HL-60 (cell line): Measurements from ENCODE around the gene SWSAP1.
"Not testable (repeated sequence)": the region's sequence is repeated elsewhere in the genome, so short reads cannot be mapped to it uniquely, and the experiment has no call there.

ENCODE experiments used
- DNase-seq, 2 experiments: peaks; one replicate each; pipeline ENCODE4 v3.0.0-alpha.2; 2010 to 2020; ENCODE audit warnings: low read depth in 1 of 2, low spot score in 1 of 2
- H3K27ac ChIP-seq: fragments of 250-450 bp; sonication (Bioruptor Pico); replicated peaks from 2 replicates; pipeline ENCODE4 v1.5.1; 2020; ENCODE audit warnings: mild to moderate bottlenecking, moderate library complexity
- H3K27me3 ChIP-seq: fragments of 250-450 bp; sonication (Bioruptor Pico); 2 replicates; pipeline ENCODE4 v1.5.1; 2021; ENCODE audit warnings: mild to moderate bottlenecking, moderate library complexity; ENCODE audit not compliant: insufficient read depth, poor library complexity, severe bottlenecking
- H3K4me3 ChIP-seq: replicated peaks from 2 replicates; pipeline ENCODE4 v1.5.1; 2011; ENCODE audit warnings: mild to moderate bottlenecking, control low read depth, low read length; ENCODE audit not compliant: insufficient read depth
- GABPA ChIP-seq: IDR thresholded peaks from 2 replicates; pipeline ENCODE4 v1.6.1; 2012; ENCODE audit warnings: low read depth
- POLR2AphosphoS5 ChIP-seq: IDR thresholded peaks from 2 replicates; pipeline ENCODE4 v1.6.1; 2012; ENCODE audit warnings: low read depth
- SPI1 ChIP-seq: IDR thresholded peaks from 2 replicates; pipeline ENCODE4 v1.6.1; 2012; ENCODE audit warnings: low read depth, mild to moderate bottlenecking, borderline replicate concordance
- TF ChIP-seq, protein P1 (sequence below): IDR thresholded peaks from 2 replicates; pipeline ENCODE4 v1.6.1; 2012; ENCODE audit warnings: low read depth; ENCODE audit not compliant: insufficient replicate concordance
- TF ChIP-seq, protein P2 (sequence below): IDR thresholded peaks from one replicate; pipeline ENCODE4 v1.5.1; 2011; ENCODE audit warnings: low read length, control low read depth, inconsistent platforms; ENCODE audit not compliant: insufficient read depth

SWSAP1 gene

DNA sequence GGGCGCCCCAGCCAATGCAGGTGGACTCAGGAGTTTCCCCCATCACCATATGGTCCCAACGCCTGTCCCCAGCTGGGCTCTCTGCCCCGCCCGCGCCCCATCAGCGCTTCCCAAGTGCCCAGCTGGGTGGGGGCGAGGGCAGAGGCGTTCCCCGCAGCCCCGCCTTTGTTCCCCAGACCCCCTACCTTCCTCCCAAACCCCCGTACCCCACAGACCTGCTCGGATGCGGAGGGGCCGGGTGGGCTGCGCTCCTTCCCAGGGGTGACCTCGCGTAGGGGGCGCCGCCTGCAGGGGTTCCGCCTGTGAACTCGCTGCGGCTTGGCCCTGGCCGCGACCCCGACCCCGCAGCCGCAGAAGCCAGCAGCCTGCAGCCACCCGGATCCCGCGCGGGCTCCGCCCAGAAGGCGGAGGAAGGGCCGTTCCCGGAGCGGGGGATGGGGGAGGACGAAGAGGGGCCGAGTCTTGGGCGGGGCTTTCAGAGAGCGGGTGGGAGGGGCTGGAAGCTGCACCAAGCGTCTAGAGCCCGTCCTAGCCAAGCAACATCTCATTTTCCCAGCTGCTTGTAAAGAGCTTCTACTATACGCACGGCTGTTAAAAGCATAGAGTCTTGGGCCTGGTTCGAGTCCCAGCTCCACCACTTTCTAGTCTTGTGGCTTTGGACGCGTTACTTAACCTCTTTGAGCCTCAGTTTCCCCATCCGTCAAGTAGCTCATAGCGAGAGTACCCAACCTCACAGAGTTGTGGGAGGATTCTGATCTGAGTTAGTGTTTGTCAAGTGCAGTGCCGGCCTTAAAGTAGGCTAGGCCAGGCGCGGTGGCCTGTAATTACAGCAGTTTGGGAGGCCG, 35.0 kb upstream of the SWSAP1 start, which contains the start of gene RAB3D:
RAB3D (minus strand) TSS at position 404 of the 845 bp plus-strand sequence. CDS start 2,258 bp downstream, outside the sequence.
- peak; percentile 83 to 94 for DNase-seq
- TF ChIP-seq, protein P1, sequence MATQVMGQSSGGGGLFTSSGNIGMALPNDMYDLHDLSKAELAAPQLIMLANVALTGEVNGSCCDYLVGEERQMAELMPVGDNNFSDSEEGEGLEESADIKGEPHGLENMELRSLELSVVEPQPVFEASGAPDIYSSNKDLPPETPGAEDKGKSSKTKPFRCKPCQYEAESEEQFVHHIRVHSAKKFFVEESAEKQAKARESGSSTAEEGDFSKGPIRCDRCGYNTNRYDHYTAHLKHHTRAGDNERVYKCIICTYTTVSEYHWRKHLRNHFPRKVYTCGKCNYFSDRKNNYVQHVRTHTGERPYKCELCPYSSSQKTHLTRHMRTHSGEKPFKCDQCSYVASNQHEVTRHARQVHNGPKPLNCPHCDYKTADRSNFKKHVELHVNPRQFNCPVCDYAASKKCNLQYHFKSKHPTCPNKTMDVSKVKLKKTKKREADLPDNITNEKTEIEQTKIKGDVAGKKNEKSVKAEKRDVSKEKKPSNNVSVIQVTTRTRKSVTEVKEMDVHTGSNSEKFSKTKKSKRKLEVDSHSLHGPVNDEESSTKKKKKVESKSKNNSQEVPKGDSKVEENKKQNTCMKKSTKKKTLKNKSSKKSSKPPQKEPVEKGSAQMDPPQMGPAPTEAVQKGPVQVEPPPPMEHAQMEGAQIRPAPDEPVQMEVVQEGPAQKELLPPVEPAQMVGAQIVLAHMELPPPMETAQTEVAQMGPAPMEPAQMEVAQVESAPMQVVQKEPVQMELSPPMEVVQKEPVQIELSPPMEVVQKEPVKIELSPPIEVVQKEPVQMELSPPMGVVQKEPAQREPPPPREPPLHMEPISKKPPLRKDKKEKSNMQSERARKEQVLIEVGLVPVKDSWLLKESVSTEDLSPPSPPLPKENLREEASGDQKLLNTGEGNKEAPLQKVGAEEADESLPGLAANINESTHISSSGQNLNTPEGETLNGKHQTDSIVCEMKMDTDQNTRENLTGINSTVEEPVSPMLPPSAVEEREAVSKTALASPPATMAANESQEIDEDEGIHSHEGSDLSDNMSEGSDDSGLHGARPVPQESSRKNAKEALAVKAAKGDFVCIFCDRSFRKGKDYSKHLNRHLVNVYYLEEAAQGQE, result no peak
- no peak for TF ChIP-seq GABPA
- no peak for TF ChIP-seq SPI1
- TF ChIP-seq POLR2AphosphoS5, result no peak
- TF ChIP-seq, protein P2, sequence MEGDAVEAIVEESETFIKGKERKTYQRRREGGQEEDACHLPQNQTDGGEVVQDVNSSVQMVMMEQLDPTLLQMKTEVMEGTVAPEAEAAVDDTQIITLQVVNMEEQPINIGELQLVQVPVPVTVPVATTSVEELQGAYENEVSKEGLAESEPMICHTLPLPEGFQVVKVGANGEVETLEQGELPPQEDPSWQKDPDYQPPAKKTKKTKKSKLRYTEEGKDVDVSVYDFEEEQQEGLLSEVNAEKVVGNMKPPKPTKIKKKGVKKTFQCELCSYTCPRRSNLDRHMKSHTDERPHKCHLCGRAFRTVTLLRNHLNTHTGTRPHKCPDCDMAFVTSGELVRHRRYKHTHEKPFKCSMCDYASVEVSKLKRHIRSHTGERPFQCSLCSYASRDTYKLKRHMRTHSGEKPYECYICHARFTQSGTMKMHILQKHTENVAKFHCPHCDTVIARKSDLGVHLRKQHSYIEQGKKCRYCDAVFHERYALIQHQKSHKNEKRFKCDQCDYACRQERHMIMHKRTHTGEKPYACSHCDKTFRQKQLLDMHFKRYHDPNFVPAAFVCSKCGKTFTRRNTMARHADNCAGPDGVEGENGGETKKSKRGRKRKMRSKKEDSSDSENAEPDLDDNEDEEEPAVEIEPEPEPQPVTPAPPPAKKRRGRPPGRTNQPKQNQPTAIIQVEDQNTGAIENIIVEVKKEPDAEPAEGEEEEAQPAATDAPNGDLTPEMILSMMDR, result no peak
- H3K27ac ChIP-seq, result peak within 1 kb of the TSS; percentile 56
- H3K27me3 ChIP-seq, result no peaks in the 10 kb centered on the region
- H3K4me3 ChIP-seq, result peak within 1 kb of the TSS; percentile 80

DNA sequence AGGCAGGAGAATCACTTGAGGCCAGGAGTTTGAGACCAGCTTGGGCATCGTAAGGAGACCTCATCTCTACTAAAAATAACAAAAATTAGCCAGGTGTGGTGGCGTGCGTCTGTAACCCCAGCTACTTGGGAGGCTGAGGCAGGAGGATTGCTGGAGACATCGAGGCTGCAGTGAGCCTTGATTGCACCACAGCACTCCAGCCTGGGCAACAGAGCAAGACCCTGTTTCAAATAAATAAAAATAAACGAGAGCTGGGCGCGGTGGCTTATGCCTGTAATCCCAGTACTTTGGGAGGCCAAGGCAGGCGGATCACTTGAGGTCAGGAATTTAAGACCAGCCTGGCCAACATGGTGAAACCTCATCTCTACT, 34.4 kb upstream of the SWSAP1 start:
- H3K27me3 ChIP-seq, DNase-seq: not testable (repeated sequence)
- H3K4me3 ChIP-seq, result peak overlapping the region; percentile 80
- peak overlapping the region; percentile 41 for H3K27ac ChIP-seq

DNA sequence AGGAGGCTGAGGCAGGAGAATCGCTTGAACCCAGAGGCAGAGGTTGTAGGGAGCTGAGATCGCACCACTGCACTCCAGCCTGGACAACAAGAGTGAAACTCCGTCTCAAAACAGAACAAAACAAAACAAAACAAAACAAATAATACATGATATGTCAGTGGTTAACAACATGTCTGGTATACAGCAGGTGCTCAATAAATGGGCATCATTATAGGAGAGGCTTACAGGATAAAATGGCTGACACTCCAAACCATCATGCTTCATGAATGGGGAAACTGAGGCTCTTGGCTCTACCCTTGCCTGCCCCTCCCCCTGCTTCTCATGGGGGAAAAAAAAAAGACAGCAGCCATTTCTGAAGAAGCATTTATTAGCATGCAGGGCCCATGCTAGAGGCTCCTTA, 32.0 kb upstream of the SWSAP1 start:
- no peak for TF ChIP-seq POLR2AphosphoS5
- TF ChIP-seq, protein P2, result no peak
- TF ChIP-seq, protein P1, result no peak
- no peak for TF ChIP-seq SPI1
- no peak for TF ChIP-seq GABPA
- Histone ChIP-seq H3K27me3 (no peaks in the 10 kb centered on the region), H3K27ac (no peak overlapping the region), H3K4me3 (no peak overlapping the region)
- DNase-seq, result no peak

DNA sequence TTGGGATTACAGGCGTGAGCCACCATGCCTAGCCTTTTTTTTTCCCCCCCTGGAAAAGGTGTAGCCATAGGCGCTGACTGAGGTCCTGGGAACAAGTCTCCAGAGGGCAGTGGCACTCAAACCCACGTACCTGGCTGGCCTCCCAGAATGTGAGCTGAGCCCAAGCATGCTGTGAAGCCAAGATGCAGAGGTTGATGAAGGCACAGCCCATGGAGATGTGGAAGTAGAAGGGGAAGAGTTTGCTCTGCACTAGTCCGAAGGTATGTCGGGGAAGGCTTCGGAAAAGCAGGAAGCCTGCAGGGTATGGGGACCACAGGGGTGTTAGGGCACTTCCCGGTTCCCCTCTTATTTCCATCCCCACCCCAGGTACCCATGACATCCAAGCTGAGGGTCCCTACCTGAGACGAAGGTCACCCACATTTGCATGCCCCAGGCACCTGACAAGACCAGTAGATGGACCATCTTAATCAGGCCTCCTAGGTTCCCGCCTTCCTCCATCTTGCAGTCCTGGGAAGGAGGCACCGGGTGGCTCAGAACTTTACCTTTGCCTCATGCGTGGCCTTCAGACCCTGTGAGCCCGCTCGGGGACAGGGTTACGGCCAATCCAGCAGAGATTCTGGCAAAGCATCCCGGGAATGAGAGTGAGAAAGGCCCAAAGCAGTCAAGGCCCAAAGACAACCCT, 29.2 kb upstream of the SWSAP1 start:
- DNase-seq, result no peak
- peak overlapping the region; percentile 68 for H3K27ac ChIP-seq
- H3K27me3 ChIP-seq, result no peaks in the 10 kb centered on the region
- H3K4me3 ChIP-seq, result peak overlapping the region; percentile 80
- TF ChIP-seq, protein P1, result no peak
- TF ChIP-seq SPI1 (no peak), GABPA (no peak), POLR2AphosphoS5 (no peak)
